ENCODE measurements around the gene ARL2BP.

ARL2BP gene

DNA sequence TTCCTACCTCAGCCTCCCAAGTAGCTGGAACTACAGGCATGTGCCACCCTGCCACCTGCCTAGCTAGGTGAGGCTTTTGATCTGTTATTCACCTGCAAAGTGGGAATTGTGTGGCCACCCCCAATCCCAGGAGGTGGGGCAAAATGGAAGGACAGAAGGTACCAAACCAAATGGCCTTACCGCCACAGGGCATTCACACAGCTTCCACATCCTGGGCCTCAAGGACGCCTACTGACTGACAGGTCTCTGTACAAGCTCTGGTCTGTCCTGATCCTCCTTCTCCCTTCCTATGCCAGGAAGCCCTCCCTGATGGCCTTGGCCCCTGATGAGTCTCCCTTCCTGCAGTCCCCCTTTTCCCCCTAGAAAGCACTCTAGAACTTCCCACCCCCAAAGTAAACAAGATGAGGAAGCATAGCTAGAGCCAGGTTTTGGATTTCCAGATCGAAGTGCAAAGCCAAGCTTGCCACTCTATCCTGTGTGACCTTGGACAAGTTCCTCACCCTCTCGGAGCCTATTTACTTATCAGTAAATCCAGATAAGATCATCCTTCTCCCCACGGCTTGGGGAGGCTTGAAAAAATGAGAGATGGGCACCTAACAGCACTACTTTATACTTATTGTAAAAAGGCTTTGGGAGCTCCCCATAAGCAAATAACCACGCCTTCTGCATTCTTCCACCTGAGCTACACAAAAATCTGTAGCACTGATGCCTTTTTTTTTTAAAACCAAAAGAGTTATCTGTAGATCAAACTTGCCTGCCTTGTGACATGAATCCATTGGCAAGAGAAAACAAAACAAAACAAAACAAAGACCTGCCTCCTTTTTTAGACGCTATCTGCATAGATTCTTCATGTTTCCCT is 35.0 kb downstream of the ARL2BP start:
- Histone ChIP-seq H3K4me3 (ENCODE audit: low read depth in 1 of 5, low read length in 5 of 5) (no peak overlapping the region), H3K9me3 (ENCODE audit: control insufficient read depth in 5 of 5, low read length in 5 of 5) (no peaks in the 10 kb centered on the region), H3K36me3 (ENCODE audit: control insufficient read depth in 5 of 5, insufficient read depth in 5 of 5, low read length in 5 of 5) (no peaks in the 10 kb centered on the region), H3K27ac (ENCODE audit: low read depth, low read length) (no peak overlapping the region), H3K9ac (ENCODE audit: low read length in 5 of 5) (peak overlapping the region in 1 of 5 donors; percentile 25), H3K4me1 (ENCODE audit: control insufficient read depth in 5 of 5, insufficient read depth in 5 of 5, low read length in 5 of 5) (peaks cover 1 to 28% (median 13%) of the 10 kb centered on the region in 5 donors), H3K27me3 (ENCODE audit: control insufficient read depth in 5 of 5, insufficient read depth in 4 of 5, low read length in 5 of 5) (peaks cover 10 to 19% (median 14%) of the 10 kb centered on the region in 5 donors)

DNA sequence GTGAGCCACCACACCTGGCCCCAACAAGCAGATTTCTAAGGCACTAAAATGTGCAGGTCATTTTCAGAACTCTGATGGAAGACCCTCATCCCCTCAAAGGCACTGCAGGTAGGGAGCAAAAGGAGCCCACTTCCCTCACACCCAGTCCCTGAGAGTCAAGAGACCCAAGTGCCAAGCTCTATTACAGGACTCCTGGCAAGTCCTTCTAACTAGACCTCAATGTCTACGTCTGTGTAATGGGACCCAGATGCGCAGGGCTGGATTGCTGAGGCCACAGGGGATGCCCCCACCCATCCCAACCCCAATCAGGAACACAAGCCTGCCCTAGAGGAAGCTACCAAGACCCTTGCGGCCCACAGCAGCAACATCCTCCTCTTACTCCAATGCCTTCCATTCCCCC is 36.7 kb downstream of the ARL2BP start:
- Histone ChIP-seq H3K4me1 (ENCODE audit: control insufficient read depth in 5 of 5, insufficient read depth in 5 of 5, low read length in 5 of 5) (peaks cover 0 to 25% (median 15%) of the 10 kb centered on the region in 5 donors), H3K4me3 (ENCODE audit: low read depth in 1 of 5, low read length in 5 of 5) (no peak overlapping the region), H3K27ac (ENCODE audit: low read depth, low read length) (no peak overlapping the region), H3K36me3 (ENCODE audit: control insufficient read depth in 5 of 5, insufficient read depth in 5 of 5, low read length in 5 of 5) (no peaks in the 10 kb centered on the region), H3K27me3 (ENCODE audit: control insufficient read depth in 5 of 5, insufficient read depth in 4 of 5, low read length in 5 of 5) (peaks cover 10 to 25% (median 14%) of the 10 kb centered on the region in 5 donors), H3K9me3 (ENCODE audit: control insufficient read depth in 5 of 5, low read length in 5 of 5) (no peaks in the 10 kb centered on the region), H3K9ac (ENCODE audit: low read length in 5 of 5) (no peak overlapping the region)

DNA sequence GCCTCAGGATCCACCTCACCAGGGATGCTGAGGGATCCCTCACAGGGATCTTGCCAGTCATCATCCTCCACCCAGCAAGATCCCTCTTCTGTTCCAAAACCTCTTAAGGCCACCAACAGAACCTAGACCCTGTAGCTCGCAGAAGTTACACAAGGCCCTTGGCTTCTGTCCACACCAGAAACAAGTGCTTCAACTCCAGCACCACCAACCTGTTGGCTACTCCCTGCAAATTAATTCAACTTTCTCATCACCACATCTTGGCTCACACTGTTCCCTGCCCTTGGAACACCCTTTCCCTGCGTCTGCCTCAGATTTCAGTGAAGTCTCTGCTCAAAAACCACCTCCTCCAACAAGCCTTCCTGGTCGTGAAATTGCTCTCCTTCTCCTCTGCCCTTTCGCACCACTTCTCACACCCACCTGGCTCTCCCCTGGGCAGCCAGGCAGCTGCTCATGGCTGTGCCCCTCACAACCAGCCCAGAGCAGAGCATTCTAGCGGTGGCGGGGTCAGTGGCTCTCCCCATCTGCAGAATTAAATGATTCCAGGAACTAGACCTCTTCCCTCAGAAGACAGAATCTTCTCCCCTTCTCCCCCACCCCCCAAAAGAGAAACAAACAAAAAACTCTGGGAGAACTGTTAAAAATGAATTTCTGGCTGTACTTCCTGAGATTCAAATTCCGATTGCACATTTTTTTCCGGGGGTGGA is 37.6 kb downstream of the ARL2BP start:
- peaks cover 0 to 22% (median 15%) of the 10 kb centered on the region in 5 donors for H3K4me1 ChIP-seq (ENCODE audit: control insufficient read depth in 5 of 5, insufficient read depth in 5 of 5, low read length in 5 of 5)
- H3K4me3 ChIP-seq (ENCODE audit: low read depth in 1 of 5, low read length in 5 of 5), result no peak overlapping the region
- H3K27ac ChIP-seq (ENCODE audit: low read depth, low read length), result no peak overlapping the region
- H3K9ac ChIP-seq (ENCODE audit: low read length in 5 of 5), result no peak overlapping the region
- no peaks in the 10 kb centered on the region for H3K9me3 ChIP-seq (ENCODE audit: control insufficient read depth in 5 of 5, low read length in 5 of 5)
- no peaks in the 10 kb centered on the region for H3K36me3 ChIP-seq (ENCODE audit: control insufficient read depth in 5 of 5, insufficient read depth in 5 of 5, low read length in 5 of 5)
- H3K27me3 ChIP-seq (ENCODE audit: control insufficient read depth in 5 of 5, insufficient read depth in 4 of 5, low read length in 5 of 5), result peaks cover 10 to 25% (median 14%) of the 10 kb centered on the region in 5 donors

DNA sequence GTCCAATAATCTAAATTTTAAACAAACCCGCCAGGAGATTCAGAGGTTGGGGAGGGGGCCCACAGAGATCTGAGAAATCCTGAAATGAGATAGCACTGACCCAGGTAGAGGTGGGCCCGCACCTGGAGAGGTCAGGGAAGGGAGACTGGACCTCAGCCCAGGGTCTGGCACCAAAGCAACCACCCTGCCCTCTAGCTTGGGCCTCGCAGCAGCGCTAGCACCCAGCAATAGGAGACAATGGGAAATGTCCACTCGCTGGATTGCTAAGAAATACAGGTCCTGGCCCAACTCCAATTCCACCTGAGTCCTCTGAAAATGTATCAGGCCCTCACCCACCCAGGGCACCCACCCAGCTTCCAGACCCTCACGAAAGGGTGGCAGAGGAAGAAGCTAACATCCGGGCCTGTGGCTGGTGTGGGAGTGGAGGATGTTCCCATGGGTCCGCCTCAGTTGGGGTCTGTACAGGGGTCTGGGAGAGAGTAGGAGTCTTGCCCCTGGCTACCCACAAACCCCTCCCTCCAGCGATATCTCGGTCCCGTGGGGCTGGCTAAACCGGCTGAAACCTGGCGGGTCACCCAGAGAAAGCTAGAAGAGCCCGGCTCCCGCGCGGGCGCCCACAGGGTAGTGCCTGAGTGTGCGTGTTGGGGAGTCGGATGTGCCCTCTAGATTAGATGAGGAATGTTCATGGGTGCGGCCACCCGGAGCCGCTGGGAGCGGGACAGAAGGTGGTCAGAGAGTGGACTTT is 38.3 kb downstream of the ARL2BP start:
- Histone ChIP-seq H3K9ac (ENCODE audit: low read length in 5 of 5) (no peak overlapping the region), H3K27ac (ENCODE audit: low read depth, low read length) (no peak overlapping the region), H3K36me3 (ENCODE audit: control insufficient read depth in 5 of 5, insufficient read depth in 5 of 5, low read length in 5 of 5) (no peaks in the 10 kb centered on the region), H3K9me3 (ENCODE audit: control insufficient read depth in 5 of 5, low read length in 5 of 5) (no peaks in the 10 kb centered on the region), H3K4me3 (ENCODE audit: low read depth in 1 of 5, low read length in 5 of 5) (peak overlapping the region in 3 of 5 donors; percentile 11 to 70 (median 62)), H3K4me1 (ENCODE audit: control insufficient read depth in 5 of 5, insufficient read depth in 5 of 5, low read length in 5 of 5) (peaks cover 0 to 22% (median 15%) of the 10 kb centered on the region in 5 donors), H3K27me3 (ENCODE audit: control insufficient read depth in 5 of 5, insufficient read depth in 4 of 5, low read length in 5 of 5) (peaks cover 10 to 25% (median 14%) of the 10 kb centered on the region in 5 donors)

DNA sequence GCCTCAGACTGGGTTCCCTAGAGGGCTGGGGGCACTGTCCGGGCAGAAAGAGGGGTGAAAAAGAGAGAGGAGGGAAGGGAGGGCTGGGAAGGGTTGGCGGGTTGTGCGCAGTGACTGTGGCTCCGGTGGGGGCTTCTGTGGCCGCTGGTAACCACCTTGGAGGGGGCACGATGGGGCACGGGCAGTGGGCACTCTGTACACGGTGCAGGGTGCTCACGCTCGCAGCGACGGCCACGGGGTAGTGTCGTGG is 38.8 kb downstream of the ARL2BP start:
- Histone ChIP-seq H3K36me3 (ENCODE audit: control insufficient read depth in 5 of 5, insufficient read depth in 5 of 5, low read length in 5 of 5) (no peaks in the 10 kb centered on the region), H3K27ac (ENCODE audit: low read depth, low read length) (no peak overlapping the region), H3K27me3 (ENCODE audit: control insufficient read depth in 5 of 5, insufficient read depth in 4 of 5, low read length in 5 of 5) (peaks cover 10 to 25% (median 14%) of the 10 kb centered on the region in 5 donors), H3K4me1 (ENCODE audit: control insufficient read depth in 5 of 5, insufficient read depth in 5 of 5, low read length in 5 of 5) (peaks cover 0 to 22% (median 15%) of the 10 kb centered on the region in 5 donors), H3K9ac (ENCODE audit: low read length in 5 of 5) (no peak overlapping the region), H3K9me3 (ENCODE audit: control insufficient read depth in 5 of 5, low read length in 5 of 5) (no peaks in the 10 kb centered on the region), H3K4me3 (ENCODE audit: low read depth in 1 of 5, low read length in 5 of 5) (peak overlapping the region in 3 of 5 donors; percentile 54 to 70 (median 62))

DNA sequence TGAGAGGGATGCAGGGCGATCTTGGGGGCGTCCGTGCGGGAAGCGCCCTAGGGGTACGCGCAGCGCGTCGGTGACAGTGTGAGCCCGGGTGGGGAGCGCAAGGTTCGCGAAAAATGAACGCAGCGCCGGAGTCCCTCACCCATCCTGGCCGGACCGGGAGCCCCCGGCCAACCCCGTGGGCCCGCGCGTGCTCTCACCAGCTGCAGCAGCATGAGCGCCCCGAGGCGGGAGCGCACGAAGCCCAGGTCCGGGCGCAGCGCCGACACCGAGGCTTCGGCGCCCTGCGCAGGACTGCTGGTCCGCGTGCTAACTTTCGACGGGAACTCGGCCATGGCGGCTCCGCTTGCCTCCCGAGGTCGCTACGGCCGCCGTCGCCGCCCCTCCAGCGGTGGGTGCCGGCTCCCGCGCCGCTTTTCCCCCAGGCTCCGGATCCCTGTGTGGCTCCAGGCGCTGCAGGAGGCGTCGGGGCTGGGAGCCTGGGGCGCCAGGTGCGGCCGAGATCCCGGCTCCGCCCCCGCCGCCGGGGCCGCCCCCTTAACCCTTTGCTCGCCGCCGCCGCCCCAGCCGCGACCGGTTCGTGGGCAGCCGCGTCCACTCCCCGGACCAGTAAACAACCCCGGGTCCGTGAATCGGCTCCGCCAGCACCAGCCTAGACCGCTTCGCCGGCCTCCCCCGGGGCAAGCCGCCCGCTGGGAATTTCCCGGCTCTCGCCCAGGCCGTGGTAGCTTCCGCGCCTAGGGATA is 39.3 kb downstream of the ARL2BP start, which contains the start of gene PLLP:
Gene PLLP (minus strand): TSS at position 464 of the 743 bp plus-strand sequence. CDS start 132 bp downstream, at position 332.
- Histone ChIP-seq H3K4me3 (ENCODE audit: low read depth in 1 of 5, low read length in 5 of 5) (peak within 1 kb of the TSS in 4 of 5 donors; percentile 54 to 70 (median 63)), H3K36me3 (ENCODE audit: control insufficient read depth in 5 of 5, insufficient read depth in 5 of 5, low read length in 5 of 5) (no peaks in the 10 kb centered on the region), H3K9me3 (ENCODE audit: control insufficient read depth in 5 of 5, low read length in 5 of 5) (no peaks in the 10 kb centered on the region), H3K27ac (ENCODE audit: low read depth, low read length) (no peak within 1 kb of the TSS), H3K27me3 (ENCODE audit: control insufficient read depth in 5 of 5, insufficient read depth in 4 of 5, low read length in 5 of 5) (peaks cover 10 to 25% (median 14%) of the 10 kb centered on the region in 5 donors), H3K4me1 (ENCODE audit: control insufficient read depth in 5 of 5, insufficient read depth in 5 of 5, low read length in 5 of 5) (peaks cover 0 to 22% (median 15%) of the 10 kb centered on the region in 5 donors), H3K9ac (ENCODE audit: low read length in 5 of 5) (peak within 1 kb of the TSS in 2 of 5 donors; percentile 20 to 23)

DNA sequence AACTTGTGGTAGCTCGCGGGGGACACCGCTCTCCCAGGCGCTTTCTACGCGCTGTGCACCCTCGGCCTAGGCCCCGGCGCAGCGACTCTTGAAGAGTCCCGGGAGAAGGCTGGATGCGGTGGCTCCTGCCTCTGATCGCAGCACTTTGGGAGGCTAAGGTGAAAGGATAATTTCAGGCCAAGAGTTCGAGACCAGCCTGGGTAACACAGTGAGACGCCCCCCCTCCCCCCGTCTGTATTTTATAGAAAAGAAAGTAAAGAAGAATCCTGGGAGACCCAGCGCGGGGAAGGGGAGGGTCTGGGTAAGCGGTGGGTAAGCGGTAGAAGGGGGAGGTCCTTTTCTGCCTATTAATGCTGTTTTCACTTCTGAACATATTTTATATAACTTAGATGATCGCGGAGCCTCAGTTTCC is 39.9 kb downstream of the ARL2BP start:
- Histone ChIP-seq H3K4me1 (ENCODE audit: control insufficient read depth in 5 of 5, insufficient read depth in 5 of 5, low read length in 5 of 5) (peaks cover 0 to 18% (median 15%) of the 10 kb centered on the region in 5 donors), H3K9me3 (ENCODE audit: control insufficient read depth in 5 of 5, low read length in 5 of 5) (no peaks in the 10 kb centered on the region), H3K9ac (ENCODE audit: low read length in 5 of 5) (peak overlapping the region in 1 of 5 donors; percentile 23), H3K4me3 (ENCODE audit: low read depth in 1 of 5, low read length in 5 of 5) (peak overlapping the region in 4 of 5 donors; percentile 54 to 70 (median 63)), H3K27ac (ENCODE audit: low read depth, low read length) (no peak overlapping the region), H3K27me3 (ENCODE audit: control insufficient read depth in 5 of 5, insufficient read depth in 4 of 5, low read length in 5 of 5) (peaks cover 10 to 25% (median 14%) of the 10 kb centered on the region in 5 donors), H3K36me3 (ENCODE audit: control insufficient read depth in 5 of 5, insufficient read depth in 5 of 5, low read length in 5 of 5) (no peaks in the 10 kb centered on the region)

DNA sequence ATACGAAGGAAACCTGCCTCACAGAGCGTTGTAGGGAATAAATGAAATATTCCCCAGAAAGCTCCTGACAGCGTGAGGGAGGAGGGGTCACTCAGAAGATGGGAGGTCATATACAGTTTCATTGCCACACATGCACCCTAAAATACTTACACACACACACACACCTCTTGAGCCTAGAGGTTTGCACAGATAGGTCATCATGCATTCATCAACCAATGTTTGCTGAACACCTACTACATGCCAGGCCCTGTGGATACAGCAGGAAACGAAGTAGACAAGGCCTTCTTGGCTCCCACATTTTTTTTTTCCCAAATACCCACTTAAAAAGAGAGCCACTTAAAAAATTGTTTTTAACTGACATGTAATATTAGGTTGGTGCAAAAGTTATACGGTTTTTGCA is 40.3 kb downstream of the ARL2BP start:
- H3K4me1 ChIP-seq (ENCODE audit: control insufficient read depth in 5 of 5, insufficient read depth in 5 of 5, low read length in 5 of 5), result peaks cover 0 to 18% (median 14%) of the 10 kb centered on the region in 5 donors
- no peak overlapping the region for H3K9ac ChIP-seq (ENCODE audit: low read length in 5 of 5)
- H3K9me3 ChIP-seq (ENCODE audit: control insufficient read depth in 5 of 5, low read length in 5 of 5), result no peaks in the 10 kb centered on the region
- peaks cover 10 to 25% (median 14%) of the 10 kb centered on the region in 5 donors for H3K27me3 ChIP-seq (ENCODE audit: control insufficient read depth in 5 of 5, insufficient read depth in 4 of 5, low read length in 5 of 5)
- H3K4me3 ChIP-seq (ENCODE audit: low read depth in 1 of 5, low read length in 5 of 5), result no peak overlapping the region
- H3K36me3 ChIP-seq (ENCODE audit: control insufficient read depth in 5 of 5, insufficient read depth in 5 of 5, low read length in 5 of 5), result no peaks in the 10 kb centered on the region
- no peak overlapping the region for H3K27ac ChIP-seq (ENCODE audit: low read depth, low read length)
